GM21825 (cell line): ENCODE measurements around the gene TBK1.

Experiments used
- ATAC-seq: cut with Tn5 transposase; IDR thresholded peaks from one replicate; pipeline ENCODE4 v1.9.1; 2021; ENCODE audit warnings: mild to moderate bottlenecking, moderate library complexity; ENCODE audit not compliant: unreplicated experiment

The TBK1 gene

GRCh38 chr12:64451687-64452558, at the start of gene TBK1:
Gene TBK1, plus strand, starts transcription at chr12:64452120. Its CDS starts 3,751 bp downstream, at chr12:64455871.
- ATAC-seq = peak; percentile 90

DNA sequence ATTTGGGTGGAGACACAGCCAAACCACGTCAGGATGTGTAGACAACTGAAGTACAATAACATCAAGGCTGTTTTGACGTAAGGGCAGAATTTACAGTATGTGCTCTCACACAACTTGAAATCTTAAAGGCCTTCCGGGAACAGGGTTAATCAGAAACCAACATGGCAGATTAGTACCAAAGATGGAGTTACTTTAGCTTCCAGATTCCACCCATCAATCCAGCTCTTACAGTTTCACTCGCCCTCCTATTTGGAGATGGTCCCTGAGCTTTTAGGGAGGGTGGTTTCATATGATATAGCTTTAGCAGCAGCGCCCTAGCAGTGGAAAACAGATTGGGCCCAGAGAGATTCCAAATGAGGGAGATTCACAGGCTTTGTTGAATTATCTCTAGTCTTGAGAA, 49.7 kb upstream of the TBK1 start:
- no peak for ATAC-seq

DNA sequence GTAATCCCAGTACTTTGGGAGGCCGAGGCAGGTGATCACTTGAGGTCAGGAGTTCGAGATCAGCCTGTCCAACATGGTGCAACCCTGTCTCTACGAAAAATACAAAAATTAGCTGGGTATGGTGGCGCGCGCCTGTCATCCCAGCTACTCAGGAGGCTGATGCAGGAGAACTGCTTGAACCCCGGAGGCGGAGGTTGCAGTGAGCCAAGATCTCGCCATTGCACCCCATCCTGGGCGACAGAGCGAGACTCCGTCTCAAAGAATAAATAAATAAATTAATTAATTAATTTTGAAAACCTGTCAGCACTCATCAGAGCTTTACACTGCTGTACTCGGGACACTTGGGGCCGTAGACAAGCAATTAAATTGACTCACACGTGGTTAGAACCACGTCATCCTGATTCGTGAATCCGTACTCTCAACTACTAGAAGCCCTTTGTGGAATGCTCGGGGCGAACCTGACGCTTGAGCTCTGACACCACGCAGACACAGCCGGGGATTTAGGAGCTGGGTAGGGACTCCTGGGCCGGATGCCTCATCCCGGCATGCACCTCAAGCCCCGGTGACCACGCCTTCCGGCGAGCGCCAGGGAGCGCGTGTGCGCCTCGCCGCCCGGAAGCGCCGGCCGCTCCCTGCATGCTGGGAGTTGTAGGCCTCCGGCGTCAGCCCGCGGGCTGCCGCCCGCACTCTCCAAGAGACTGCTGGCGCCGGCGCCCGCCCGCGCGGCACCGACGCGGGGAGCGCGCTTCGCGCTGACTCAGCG, 48.0 kb upstream of the TBK1 start, which contains the start of gene XPOT:
Gene XPOT (plus strand): TSS at position 686 of the 763 bp plus-strand sequence. CDS start 5,644 bp downstream, outside the sequence.
- ATAC-seq = peak; percentile 95

- peak; percentile 26 for ATAC-seq
These were observed 47.3 kb upstream of the TBK1 start for GRCh38 chr12:64404470-64405256.

DNA sequence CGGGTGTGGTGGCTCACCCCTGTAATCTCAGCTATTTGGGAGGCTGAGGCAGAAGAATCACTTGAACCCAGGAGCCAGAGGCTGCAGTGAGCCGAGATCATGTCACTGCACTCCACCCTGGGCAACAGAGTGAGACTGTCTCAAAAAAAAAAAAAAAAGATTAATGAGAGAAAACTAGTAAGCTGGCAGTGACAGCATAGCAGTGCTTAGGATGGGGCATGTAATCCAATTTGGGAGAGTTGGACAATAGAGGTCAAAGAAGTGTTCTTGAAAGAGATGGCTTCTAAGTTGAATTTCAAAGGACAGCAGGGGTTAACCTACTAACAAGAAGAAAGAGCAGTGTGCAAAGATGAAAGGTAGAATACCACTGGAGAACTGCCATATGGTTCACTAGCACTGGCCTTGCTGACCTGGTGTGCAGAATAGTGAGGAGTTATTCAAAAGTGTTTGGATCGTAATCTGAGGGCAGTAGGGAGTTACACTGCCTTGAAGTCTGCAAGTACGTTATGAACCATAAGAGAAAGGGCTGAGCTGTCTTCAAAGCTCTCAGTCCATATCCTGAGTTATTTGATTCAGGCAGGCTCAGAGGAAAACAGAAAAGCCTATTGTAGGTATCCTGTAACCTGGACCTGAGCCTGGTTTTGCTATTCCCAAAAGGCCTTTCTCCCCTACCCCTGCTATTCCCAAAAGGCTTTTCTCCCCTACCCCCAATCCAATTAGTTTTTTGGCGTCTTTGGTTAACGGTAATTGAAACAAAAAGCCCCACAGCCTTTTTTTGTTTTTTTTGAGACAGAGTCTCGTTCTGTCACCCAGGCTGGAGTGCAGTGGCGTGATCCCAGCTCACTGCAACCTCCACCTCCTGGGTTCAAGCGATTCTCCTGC, 44.3 kb upstream of the TBK1 start:
- ATAC-seq = no peak

GRCh38 chr12:64411427-64411826, 40.5 kb upstream of the TBK1 start:
- ATAC-seq = no peak

DNA sequence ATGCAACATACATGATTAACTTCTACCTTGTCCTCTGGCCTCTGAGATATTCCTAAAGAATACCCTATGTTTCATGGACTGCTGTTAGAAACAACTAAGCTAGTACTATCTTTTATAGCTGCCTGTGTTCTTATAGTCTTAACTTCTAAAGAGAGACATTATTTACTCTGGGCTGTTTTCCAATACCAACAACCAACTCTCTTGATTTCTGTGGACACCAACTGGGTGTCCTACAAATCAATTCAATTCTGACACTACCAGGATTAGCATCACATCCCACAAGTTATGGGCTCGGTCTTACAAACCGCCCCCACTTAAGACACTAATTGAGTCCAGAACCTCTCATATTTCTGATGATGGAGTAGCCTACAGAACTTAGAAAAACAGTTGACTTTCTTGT, 39.5 kb upstream of the TBK1 start:
- no peak for ATAC-seq

DNA sequence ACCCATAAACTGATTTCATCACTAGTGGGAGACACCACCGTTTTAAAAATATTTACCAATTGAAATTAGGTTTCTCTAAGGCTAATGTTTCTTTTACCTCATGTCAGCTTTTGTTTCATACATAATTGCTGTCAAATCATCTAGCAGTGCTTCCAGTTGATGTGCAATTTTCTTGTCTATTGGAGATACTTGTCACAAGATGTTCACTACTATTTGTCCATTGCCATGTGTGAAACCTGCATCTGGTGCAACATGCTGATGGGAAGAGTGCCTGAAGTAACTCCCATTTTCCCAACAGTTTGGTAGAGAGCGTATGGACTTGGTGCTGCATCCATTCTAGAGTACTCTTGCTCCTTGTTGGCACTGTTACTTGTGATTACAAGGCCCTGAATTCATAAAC, 38.0 kb upstream of the TBK1 start:
- no peak for ATAC-seq

DNA sequence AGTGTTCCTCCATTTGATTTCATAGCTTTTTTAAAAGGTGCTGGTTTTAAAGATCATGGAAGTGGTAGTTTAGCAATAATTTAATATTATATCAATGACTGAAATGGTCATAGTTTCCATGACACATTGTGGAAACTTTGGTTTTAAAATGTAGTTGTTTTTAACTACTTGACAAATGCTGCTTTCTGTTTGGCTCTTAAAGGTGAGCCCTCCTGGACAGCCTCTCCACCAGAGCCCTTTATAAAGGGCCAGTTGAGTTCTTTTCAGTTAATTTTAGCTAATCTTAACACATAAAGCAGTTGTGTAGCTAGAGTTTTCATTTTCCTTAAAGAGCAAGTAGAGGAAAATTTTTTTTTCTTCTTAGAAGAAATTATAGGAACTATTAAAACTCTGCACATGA, 33.7 kb upstream of the TBK1 start:
- ATAC-seq = no peak

DNA sequence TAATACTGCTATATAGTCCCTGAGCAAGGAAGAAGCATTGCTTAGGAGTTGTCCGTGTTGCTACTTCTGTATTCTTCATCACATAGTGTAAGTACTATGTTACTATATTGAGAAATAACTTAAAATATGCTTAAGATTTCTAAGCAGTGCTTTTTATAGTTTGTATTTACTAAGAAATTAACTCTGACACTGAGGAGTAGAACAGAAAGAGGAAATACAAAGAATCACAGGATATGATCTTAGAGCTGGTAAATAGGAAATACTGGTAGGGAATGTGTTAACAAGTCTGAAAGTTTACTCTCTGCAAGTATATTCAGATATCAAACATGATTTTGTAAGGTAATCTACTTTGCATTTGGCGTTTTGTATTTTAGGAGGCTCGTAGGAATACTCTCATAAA, 32.2 kb upstream of the TBK1 start:
- no peak for ATAC-seq

DNA sequence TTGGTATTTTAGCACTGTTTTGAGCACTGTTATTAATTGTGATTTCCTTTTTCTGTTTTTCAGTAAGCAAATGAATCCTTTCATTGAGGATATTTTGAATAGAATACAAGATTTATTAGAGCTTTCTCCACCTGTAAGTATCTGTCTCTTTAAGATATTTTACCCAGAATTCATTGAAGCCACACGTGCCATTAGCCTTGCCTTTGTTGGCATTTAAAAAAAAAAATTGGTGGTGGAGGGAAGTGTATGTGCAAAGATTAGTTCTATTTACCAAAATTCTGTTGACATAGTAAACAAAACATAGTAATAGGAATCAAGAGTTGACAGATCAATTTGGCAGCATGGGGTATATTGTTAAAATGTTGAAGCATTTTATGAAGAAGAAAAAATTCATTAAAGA, 23.9 kb upstream of the TBK1 start:
- ATAC-seq = no peak

- no peak for ATAC-seq
These were observed 23.0 kb upstream of the TBK1 start for GRCh38 chr12:64428956-64429355.

GRCh38 chr12:64430886-64431285, 21.0 kb upstream of the TBK1 start:
- no peak for ATAC-seq

GRCh38 chr12:64431791-64432190, 20.1 kb upstream of the TBK1 start:
- ATAC-seq = no peak

- no peak for ATAC-seq
These were observed 18.0 kb upstream of the TBK1 start for GRCh38 chr12:64433915-64434314.

GRCh38 chr12:64440100-64440499, 11.8 kb upstream of the TBK1 start:
- no peak for ATAC-seq

DNA sequence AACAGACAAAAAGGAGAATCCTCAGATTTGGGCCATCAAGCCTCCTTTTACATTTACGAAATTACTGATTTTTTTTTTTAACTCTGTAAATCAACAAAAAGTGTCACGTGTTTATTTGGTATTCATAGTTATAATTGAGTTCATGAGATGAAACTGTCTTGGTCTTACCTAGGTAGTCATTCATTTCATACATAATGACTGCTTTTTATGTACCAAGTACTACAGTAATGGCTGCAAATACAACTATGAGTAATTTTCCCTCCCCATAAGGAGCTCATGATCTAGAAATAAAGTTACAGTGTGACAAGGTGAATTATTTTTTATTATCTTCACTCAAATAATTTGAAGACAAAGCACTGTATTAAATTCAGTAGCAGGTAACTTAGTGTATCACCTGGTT, 6.4 kb upstream of the TBK1 start:
- ATAC-seq = no peak

DNA sequence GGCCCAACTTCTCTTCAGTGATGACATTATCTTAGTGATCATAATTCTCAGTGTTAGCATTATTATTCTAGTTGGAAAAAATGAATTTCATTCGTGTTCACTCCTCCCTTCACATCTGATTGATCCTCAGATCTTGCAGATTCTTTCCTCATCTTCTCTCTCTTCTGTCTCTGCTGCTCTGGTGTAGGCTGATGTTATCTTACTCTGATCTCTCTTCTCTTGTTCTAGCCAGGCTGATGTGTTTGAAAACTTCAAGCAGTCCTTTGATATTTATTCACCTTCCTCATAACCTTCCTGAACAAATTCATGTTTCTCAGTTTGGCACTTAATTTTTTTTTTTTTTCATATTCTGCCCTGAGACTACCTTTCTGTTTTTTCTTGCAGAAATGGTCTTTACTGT, 5.6 kb upstream of the TBK1 start:
- ATAC-seq = no peak

DNA sequence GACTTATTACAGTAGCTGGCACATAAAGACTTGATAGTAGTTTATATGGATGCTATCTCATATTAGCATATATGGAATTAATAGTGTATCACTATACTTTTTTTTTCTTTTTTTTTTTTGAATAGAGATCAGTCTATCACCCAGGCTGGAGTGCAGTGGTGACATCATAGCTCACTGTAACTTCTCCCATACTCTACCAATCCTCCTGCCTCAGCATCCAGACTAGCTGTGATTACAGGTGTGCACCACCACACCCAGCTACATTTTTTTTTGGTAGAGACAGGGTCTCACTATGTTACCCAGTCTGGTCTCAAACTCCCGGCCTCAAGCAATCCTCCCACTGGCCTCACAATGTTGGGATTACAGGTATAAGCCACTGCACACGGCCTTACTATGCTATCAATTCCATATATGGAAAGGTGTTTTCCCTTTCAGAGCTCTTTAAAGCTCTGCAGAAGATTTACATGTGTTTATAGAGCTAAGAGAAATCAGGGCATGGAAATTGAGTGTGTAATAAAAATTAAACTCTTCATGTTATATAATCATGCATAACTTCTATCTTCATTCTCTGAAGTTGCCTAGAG, 1.8 kb upstream of the TBK1 start:
- no peak for ATAC-seq
